GM18868 (cell line): ENCODE data around the gene STK32C.
"Not testable (repeated sequence)": the region's sequence is repeated elsewhere in the genome, so short reads cannot be mapped to it uniquely, and the experiment has no call there.

Experiments used
- ATAC-seq: cut with Tn5 transposase; IDR thresholded peaks from one replicate; pipeline ENCODE4 v1.9.1; 2021; ENCODE audit warnings: mild to moderate bottlenecking, moderate library complexity; ENCODE audit not compliant: unreplicated experiment

Gene STK32C

DNA sequence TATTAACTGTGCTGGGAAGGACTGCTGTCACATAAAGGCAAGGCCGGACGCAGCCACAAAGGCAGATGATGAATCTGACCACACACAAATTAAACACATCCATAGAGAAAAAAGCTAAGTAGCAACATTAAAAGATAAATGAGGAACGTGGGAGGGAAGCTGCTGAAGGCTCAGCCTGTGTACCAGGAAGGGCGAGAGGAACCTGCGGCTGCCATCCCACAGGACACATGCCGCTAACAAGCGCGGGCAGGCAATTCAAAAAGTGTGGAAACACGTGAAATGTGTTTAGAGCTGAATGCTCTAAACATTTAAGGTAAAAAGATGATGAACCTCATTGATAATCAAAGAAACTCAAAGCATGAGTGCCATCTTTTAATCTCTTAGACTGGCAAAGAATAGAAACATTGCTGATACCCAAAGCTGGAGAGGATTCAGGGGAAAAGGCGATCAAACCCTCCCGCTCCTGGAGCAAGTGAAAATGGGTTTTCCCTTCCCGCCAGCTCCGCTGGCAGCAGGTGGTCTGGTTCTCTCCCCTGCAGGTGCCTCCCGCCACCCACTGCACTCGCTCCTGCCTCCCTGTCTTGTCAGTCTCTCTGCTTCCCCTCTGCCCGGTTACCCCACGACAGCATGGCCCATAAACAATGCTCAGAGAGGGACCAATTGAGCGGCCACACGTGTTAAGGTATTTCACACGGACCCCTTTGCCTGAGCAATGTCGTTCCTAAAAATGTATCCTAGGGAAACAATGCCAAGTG lies 4.2 kb downstream of the STK32C start:
- no peak for ATAC-seq

DNA sequence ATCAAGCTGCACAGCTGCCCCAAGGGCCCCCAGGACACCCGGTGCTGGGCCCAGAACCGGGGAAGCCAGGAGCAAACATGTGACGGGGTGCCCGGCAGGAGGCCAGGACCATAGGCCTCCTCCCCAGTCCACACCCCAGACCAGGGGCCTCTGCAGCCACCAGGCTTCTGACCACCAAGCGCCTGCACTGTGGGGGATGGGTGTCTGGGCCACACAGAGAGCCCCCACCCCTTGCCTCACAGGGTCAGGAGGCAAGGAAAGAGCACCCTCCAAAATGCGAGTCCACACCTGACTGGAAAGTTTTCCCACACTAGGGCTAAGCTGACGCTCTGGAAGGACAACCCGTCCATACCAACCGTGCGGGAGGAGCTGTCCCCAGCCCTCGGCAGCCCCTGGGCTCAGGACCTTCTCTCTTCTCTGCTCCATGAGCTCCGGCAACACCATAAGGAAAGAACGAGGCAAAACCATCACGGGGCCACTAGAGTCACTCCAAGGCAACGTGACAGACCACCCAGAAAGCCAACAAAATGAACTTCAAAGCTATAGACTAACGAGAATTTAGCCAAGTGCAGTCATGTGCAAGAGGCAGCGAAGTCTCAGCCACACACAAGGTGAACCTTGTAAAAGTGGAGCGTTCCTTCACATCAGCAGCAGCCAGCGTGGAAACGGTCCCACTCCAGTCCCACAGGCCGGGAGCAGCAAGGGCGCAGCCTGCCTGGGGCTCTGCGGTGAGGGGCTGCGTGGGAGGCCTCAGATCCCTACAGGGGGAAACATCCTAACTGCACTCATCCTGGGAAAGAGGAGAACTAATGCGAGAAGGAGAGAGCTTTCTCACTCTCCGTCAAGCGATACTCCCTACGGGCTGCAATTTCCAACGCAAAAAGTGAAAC lies 5.1 kb downstream of the STK32C start:
- ATAC-seq, result no peak

DNA sequence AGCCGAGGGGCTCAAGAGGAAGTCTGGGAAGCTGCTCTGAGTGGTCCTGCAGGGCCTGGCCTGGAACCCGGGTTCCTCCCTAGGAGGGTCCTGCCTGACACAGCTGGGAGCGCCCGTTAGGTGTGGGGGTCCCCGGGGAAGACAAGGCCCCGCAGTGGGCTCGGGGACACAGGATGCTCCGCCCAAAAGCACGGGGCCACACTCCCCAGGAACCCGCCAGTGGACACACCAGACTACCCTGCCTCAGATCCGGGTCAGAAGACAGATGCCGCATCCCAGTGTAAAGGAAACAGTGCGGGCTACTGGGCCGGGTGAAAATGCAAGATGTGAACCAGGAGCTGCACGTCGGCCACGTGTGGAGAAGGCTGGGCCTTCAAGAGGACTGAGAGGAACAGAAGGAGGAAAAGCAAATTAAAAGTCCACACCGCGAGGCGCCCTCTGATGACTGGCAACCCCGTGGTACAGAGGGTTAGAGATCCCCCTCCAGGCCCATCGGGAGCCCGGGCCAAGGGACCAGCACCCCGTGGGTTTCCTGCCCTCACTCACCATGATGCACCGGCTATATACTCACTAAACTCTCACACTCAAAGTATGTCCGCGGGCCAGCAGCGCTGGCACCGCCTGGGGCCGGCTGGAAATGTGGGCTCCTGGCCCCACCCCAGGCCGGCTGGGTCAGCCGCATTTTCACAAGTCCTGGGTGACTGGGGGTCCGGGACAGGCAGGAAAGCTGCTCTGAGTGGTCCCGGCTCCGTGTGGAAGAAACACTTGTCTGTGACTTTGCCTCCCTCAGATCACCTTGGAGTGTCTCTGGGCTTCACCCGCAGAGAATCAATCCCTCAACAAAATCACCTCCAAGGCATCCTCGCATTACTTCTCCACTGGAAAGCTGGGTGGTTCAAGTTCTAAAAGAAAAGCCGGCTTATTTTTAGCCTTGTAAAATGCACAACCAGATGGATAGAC lies 6.1 kb downstream of the STK32C start:
- no peak for ATAC-seq

DNA sequence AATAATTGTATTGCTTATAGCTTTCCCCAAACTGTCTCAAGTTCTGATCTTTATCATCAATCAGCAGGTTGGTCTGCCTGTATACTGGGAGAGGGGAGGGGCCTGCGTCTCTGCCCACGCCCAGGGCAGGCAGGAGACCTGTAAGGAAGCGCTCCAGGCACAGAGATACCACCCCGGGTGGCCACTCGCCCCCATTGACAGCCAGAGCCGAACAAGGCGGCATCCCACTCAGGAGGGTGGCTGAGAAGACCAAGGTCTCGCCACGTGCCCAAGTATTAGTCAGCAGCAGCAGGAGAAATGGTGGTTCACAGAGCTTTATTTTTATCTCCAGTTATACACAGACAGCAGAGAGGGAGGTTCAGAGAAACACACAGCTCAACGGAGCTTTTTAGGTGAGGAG lies 7.2 kb downstream of the STK32C start:
- ATAC-seq, result no peak

DNA sequence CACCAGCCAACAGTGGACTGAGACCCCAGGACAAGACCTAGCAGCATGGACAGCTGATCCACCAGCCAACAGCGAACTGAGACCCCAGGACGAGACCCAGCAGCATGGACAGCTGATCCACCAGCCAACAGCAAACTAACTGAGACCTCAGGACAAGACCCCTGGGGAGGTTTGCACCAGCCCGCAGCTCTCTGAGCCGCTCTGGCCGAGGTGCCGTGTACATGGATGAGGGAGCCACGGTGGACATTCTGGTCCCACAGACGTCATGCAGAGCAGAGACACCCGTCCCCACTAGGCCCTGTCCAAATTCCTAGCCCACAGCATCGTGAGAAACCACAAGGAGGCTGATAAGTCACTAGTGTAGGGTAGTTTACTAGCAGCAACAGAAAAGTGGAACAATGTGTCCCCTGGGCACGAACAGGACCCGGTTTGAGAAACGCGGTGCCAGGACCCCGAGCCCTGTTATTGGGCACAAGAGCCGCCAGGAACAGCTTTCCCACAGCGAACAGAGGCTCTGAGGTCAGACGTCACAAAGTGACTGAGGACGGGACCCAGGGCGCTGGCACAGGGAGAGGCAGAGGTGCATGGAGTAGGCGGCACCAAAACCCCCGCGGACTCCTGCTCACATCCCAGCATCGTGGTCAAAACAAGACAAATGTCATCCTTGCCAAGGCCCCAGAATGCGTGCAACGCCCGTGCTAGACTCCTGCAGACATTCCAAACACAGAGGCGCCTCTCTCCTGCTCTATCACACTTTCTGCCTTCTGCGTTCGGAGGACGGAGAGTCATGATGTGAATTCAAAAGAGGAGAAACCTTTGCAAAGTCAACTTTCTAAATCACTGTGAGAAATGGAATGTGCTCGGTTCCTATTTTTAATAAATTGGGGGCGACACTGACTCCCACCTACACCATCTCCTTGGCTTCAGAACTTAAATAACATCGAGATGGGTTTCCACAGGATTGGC lies 8.1 kb downstream of the STK32C start:
- ATAC-seq, result no peak

DNA sequence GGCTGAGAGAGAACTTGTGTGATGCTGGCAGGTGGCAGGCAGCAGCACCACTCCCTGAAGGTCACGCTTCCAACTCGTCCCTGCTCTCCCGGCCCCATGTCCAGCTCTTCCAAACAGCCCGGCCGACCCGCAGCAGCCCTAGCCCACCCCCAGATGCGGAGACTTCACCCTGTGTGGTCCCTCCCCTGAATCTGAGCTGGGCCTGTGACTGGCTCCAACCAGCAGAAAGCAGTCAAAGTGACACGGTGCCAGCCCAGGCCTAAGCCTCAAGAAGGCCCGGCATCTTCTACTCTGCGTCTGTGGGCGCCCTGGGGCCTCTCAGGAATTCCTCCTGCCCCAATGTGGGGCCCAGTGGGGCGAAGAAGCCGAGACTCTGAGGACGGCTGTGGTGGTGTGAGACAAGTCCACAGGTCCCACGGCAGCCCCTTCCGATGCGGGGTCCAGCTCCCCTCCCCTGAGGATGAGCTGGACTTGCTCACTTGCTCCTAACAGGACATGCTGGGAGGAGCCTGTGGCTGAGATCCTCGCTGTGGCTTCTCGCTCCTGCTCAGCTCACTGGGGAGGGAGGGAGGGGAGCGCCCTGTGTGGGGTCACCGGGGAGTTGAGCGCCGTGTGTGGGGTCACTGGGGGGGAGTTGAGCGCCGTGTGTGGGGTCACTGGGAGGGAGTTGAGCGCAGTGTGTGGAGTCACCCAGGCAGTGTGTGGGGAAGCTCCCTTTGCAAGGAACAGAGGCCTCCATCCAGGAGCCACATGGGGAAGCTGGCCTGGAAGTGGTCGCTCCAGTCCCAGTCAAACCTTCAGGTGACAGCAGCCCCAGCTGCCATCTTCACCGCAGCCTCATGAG lies 9.5 kb downstream of the STK32C start:
- no peak for ATAC-seq

DNA sequence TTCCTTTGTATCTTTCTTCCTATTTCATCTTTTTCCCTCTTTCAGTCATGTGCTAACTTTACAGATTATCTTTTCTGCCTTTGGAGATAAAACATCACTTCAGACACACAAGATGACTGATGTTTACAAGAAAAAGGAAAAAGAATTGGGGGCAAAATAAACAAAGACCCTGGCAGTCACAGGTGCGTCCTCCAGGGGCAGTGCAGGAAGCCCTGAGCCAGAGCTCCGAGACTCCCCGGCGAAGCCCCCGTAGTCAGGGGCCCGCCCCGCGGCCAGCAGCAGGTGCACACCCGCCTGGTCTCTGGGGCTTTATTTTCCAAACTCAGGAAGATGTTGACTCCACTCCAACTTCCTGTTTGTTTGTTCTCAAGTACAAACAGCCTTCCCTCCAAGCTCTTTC lies 10.2 kb downstream of the STK32C start:
- ATAC-seq, result no peak

DNA sequence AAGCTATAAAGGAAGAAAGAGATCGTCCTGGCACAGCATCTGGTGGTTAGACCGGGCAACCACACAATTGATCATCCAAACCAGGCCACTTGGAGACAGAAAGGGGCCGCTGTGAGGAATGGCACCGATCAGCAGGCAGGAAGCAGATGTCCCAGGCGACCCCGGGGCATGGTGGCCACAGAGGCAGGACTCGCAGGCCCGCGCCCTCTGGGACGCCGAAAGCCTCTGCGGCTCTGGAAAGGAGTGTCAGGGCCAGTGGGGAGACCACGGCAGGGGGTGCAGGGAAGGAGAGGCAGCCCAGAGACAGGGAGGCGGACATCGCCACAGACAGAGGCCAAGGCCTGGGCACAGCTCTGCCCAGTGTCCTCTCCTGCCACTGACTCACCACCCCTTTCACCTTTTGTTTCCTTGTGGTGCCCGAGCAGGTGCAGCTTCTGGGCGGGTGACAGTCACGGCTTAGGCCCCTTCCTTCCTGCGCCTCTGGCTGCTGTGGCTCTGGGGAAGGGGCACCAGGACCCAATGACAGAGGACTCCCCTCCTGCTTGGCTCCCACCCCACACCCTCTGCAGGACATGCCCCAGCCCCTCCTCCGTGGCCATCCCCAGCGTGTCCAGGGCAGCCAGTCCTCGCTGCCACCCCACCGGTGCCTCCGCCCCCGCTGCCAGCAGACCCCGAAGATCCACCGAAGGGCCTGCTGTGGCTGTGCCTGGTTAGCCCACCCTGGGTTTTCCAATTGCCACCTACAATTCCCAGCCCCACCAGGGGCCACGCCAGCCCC lies 10.9 kb downstream of the STK32C start:
- no peak for ATAC-seq

DNA sequence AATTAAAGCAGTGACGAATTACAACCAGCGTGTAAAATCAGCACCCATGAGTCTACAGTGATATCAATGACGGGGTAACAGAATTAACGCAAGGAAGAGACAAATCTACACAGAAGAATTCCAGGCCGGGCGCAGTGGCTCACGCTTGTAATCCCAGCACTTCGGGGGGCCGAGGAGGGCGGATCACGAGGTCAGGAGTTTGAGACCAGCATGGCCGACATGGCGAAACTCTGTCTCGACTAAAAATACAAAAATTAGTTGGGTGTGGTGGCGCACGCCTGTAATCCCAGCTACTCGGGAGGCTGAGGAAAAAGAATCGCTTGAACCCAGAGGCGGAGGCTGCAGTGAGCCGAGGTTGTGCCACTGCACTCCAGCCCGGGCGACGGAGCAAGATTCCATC lies 12.3 kb downstream of the STK32C start:
- not testable (repeated sequence) for ATAC-seq

DNA sequence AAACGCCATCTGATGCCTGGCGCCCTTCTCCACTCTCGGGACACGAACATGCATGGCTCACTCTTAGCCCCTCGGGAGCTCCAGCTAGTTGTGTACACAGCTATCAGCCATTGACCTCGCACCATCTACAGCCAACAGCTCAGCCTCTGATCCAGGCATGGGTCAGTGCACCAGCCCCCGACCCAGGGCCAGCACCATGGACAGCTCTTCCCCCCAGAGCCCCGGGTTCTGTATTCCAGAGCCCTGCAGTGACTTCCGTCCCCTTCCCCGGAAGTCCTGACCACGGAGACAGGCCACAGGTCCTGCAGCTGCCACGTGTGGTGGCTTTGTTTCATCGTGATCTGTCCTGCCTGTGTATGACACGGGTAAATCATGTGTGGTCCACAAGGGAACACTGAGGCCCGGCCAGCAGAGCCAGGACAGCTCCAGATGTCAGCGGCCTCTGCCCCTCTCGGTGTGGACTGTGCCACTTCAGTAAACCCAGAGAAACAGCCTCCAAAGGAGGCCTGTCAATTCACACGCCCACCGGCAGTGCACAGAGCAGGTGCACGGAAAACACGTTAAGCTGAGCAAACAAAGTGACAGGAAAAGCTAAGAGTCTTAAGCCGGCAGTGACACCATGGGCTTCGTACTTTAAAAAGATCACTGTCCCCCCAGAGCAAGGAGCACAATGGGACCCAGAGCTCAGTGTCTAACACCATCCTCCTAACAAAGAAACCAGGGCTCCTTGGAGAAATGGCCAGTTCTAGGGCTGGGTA lies 13.0 kb downstream of the STK32C start:
- ATAC-seq, result no peak

DNA sequence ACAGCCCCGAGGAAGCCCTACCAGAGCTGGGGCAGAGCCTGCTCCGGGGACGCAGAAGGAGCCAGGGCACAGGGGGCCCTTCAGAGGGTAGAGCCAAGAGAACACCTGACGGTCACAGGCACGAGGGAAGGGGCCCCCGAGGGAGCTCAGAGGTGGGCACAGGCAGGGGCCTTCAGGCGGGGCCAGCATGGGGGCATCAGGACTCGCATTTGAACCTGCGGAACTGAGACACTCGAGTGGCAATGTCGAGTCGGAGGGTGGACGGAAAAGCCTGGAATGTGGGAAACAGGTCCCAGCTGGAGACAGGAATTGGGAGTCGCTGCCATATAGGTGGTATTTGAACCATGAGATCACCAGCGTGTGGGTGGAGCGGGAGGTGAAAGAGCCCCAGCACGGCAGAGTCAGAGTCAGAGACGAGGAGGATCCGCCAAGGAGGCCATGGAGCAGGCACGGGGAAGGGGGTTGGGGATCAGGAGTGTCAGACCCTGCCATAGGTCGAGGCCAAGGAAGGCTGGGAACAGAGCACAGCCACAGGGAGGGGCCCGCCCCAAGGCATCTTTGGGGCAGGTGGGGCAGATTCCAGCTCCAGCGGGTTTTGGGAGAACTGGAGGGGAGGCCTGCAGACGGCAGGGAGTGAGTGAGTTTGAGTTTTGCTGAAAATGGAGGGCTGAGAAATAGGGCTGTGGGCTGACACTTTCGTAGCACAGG lies 13.8 kb downstream of the STK32C start:
- no peak for ATAC-seq

DNA sequence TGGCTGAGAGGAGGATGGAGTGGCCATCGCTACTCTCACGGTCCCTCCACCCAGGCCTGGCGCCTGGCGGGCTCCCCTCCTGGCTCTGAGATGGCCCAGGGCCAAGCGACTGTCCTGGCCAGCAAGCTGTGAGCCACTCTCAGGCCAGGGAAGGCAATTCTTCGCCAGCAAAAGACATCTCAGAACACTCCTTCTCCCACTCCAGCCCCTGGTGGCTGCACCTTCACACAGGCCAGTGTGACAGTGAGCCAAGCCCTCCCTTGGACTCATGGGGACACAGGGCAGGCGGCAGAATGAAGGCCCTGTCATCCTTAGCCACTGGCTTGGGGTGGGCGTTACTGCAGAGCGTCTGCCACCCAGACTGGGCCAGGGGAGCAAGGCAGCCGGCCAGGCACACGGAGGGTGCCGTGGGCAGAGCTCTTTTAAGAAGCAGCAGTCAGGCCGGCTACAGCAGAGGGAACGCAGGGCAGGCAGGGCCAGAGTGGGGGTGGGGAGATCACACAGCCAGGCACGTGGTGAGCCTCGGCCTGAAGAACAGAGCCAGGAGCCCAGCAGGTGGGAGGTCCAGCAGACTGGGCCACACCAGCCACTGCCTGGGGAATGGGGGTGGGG lies 14.4 kb downstream of the STK32C start:
- ATAC-seq, result no peak

DNA sequence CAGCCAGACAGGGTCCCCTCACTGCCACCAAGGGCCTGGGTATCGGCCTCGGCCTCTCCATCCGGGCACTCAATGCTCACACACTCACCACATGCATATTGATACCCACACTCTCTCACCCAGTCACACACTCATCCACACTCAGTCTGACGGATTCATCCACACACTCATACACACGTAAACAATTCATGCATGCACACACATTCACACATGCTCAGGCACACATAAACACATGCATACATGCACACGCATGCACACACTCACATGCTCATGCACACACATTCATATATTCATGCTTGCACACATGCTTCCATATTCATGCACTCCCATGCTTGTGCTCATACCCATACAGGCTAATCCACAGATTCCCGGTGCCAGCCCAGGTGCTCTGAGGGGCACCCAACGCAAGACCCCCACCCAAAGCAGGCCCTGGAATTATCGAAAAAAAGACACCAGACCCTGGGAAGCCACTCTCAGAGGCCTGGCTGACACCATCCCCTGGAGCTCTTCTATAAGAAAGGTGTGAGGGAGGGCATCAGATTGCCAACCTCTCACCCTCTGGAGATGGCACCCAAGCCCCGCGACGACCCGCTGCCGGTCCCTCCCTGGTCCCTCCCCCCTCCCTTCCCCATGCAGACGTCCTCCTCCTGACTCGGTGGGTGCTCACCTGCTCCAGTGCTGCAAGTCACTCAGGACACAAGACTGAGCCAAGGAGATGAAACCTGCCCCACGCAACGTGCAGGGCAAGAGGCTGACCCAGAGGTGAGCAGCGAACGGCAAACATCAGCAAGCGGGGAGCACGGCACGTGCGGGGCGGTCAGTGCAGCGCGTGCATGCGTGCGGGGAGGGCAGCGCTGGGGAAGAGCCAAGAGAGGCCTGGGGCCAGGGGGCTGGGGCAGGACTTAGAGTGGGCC lies 15.2 kb downstream of the STK32C start:
- ATAC-seq, result no peak

DNA sequence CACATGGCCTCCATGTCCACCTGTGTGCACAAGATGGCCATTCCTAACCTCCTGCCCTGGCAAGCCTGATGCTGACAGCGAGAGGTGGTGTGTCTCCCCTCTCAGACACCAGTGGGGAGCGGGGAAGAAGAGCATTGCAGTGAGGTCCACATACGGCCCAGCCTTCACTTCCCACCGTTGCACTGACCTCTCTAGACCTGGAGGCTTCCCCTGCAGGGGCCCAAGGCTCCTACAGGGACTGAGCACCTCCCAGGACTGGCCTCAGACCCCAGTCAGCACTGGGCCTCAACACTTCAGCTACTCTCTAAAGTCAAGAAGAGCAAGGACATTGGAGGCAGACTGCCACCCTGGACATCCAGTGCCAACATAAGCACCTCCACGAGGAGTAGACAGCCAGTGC lies 15.9 kb downstream of the STK32C start:
- ATAC-seq, result no peak

DNA sequence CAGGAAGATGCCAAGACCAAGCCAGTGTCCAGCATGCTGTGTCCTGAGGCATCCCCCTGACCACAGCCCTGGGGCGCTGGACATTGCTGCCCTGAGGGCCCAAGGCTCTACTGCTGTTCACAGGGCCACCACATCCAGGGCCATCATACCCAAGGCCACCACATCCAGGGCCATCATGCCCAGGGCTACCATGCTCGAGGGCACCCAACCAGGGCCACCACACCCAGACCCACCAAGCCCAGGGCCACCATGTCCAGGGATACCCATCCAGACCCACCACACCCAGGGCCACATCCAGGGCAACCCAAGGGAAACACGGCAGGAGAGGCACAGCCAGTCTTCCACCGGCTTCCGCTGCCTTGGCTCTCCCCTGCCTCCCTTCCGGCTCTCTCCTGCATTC lies 17.1 kb downstream of the STK32C start:
- ATAC-seq, result no peak
